Mammary epithelial cell (primary cell): ENCODE results near the gene CABP2.

Source experiments
- EZH2 ChIP-seq: IDR thresholded peaks from 2 replicates; pipeline ENCODE4 v1.6.1; 2012; ENCODE audit warnings: low read length, inconsistent platforms, borderline replicate concordance
- TF ChIP-seq, protein P1 (sequence below), 2 donors: IDR thresholded peaks in 1 of 2; conservative IDR thresholded peaks in 1 of 2; 2 replicates each; pipeline ENCODE4 v1.5.1; 2011 to 2012; ENCODE audit warnings: inconsistent platforms in 2 of 2, low read length in 2 of 2, mild to moderate bottlenecking in 2 of 2, control low read depth in 1 of 2, low read depth in 1 of 2; ENCODE audit not compliant: insufficient read depth in 1 of 2; ENCODE audit errors: extremely low read depth in 1 of 2

GRCh38 chr11:67493548-67494370, 29.5 kb downstream of the CABP2 start:
- TF ChIP-seq, protein P1, sequence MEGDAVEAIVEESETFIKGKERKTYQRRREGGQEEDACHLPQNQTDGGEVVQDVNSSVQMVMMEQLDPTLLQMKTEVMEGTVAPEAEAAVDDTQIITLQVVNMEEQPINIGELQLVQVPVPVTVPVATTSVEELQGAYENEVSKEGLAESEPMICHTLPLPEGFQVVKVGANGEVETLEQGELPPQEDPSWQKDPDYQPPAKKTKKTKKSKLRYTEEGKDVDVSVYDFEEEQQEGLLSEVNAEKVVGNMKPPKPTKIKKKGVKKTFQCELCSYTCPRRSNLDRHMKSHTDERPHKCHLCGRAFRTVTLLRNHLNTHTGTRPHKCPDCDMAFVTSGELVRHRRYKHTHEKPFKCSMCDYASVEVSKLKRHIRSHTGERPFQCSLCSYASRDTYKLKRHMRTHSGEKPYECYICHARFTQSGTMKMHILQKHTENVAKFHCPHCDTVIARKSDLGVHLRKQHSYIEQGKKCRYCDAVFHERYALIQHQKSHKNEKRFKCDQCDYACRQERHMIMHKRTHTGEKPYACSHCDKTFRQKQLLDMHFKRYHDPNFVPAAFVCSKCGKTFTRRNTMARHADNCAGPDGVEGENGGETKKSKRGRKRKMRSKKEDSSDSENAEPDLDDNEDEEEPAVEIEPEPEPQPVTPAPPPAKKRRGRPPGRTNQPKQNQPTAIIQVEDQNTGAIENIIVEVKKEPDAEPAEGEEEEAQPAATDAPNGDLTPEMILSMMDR (conservative IDR thresholded peaks at IDR 0.05 in 1 of 2, IDR thresholded peaks at IDR 0.05 in 1 of 2; ENCODE audit: extremely low read depth in 1 of 2, insufficient read depth in 1 of 2, low read depth in 1 of 2, low read length in 2 of 2) = no peak
- TF ChIP-seq EZH2 = no peak
